ENCODE results near the gene PPM1H.
"Not testable (repeated sequence)": the region's sequence is repeated elsewhere in the genome, so short reads cannot be mapped to it uniquely, and the experiment has no call there.

PPM1H gene

DNA sequence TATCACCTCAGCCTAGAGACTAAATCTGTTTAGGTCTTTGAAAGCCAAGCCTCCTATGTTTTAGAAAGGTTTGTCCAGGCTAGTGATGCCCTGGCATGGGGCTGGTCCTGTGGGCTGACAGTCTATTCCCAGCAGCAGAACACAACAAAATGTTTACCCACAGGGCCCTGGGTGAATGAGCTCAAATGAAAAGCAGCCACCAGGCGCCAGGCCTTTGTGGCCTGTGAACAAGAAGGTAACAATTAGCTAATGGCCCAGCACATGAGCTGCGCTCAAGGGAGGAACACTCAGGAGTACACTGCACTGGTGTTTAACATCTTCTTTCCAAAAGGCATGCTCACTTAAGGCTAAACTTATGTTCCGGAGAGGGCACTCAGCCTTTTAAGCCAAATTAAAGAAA lies 266.2 kb downstream of the PPM1H start:
- DNase-seq = no peak

DNA sequence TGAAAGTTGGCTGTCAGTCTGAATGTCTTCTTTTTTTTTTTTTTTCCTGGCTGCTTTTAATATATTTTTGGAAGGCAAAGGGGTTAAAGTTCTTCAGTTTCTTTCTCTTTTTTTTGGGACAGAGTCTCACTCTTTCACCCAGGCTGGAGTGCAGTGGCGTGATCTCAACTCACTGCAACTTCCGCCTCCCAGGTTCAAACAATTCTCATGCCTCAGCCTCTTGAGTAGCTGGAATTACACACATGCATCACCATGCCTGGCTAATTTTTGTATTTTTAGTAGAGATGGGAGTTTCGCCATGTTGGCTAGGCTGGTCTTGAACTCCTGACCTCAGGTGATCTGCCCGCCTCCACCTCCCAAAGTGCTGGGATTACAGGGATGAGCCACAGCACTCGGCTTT lies 270.0 kb downstream of the PPM1H start:
- DNase-seq = not testable (repeated sequence)

DNA sequence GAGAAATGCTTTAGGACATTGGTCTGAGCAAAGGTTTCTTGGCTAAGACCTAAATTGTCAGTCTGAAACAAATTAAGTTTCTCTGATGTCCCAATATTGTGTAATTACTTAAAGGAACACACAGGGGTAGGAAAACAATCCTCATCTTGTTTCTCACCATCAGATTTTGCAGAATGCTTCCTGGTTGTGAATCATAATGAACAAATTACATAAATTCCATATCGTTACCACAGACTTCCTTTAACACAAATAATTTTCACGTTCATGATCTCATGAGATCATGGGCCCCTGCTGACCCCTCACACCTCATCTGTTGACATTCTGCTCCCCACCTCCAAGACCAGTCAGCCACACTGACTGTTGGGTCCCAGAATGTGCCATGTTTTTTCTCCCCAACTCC lies 274.2 kb downstream of the PPM1H start:
- no peak for DNase-seq

DNA sequence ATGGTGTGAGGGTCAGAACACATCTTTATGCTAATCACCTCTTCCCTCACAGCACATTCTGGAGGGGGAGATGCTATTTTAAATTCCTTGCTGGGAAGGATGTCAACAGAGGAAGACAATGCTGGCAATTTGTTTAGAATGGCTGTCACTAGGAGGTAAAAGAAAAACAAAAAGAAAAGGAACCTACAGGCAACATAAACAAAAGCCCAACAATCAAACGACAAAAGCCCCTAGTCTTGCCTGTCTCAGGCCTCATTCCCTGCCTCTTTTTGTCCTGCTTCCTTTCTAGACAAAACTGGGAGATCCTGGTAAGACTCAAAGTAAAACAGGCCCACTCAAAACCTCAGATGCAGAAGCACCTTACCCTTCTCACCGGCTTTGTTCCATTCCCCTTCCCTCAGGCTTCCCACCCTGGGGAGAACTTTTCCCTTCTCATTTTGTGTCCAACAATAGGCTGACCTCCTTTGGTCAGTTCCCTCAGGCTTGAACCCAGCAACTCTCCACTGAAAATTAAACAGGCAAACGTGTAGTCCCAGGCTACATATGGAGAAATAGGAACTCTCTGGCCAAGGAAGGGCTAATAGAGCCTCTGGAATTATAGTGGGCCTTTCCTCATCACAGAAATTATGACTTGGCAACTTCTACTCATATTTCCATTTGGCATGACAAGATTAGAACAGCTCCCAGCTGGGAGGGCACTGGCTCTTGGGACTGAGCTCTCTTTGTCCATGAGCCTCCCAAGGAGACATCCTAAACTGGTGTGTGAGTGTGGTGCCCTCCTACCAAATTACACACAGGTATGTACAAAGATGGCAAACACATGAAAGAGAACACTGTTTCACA lies 275.3 kb downstream of the PPM1H start:
- no peak for DNase-seq

DNA sequence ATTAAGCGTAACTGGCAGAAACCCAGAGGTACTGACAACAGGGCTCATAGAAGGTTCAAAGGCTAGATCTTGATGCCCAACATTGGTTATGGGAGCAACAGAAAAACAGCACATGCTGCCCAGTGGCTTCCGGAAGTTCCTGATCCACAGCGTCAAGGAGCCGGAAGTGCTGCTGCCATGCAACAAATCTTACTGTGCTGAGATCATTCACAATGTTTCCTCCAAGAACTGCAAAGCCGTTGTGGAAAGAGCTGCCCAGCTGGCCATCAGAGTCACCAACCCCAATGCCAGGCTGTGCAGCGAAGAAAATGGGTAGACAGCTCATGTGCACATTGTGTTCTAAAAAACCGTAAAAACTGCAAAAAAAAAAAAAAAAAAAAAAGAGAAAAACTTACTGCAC lies 276.0 kb downstream of the PPM1H start:
- DNase-seq = no peak

DNA sequence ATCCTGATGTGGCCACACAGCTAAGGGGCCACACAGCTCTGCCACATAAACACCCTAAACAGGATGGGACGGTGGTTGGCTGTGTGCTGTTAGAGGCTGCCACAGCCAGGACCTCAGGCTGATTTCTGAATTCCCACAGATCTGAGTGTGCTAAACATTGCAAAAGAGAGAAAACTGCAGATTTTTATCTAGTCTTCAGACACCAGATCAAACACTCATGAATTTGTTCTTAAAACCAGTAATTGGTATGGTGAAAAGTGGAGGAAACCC lies 277.7 kb downstream of the PPM1H start:
- DNase-seq = no peak

DNA sequence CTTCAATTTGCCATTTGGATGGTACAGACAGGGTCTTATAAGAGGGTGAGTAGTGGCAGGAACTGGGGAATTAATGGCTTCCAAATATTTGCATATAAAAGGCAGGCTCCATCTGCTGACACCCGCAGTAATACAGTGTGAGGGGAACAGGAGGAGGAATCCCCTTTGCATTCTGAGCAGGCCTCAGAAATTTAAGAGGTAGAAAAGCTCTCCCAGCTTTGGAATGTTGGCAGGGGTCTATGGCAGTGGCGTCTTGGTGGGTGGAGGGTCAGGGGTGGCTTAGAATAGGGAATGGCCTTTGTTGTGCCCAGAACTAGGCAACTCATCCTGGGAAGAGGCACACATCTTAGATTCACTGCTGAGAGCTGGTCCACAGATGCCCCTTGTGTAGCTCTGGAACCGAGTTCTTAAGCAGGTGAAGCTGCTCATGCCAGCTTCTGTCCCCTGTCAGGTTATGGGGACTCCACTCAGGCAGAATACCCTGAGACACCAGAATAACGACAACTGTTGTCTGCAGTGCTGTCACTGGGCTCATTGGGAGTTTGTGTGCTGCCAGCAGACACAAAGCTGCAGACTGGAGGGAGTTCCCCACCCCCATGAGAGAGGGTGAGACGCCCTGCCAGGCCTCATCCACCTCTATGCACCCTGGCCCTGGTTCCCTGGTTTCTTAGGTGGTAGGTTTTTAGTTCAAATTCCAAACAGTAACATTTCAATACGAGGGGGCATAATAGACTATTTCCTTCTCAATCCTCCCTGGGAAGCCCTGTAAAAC lies 278.2 kb downstream of the PPM1H start:
- no peak for DNase-seq

DNA sequence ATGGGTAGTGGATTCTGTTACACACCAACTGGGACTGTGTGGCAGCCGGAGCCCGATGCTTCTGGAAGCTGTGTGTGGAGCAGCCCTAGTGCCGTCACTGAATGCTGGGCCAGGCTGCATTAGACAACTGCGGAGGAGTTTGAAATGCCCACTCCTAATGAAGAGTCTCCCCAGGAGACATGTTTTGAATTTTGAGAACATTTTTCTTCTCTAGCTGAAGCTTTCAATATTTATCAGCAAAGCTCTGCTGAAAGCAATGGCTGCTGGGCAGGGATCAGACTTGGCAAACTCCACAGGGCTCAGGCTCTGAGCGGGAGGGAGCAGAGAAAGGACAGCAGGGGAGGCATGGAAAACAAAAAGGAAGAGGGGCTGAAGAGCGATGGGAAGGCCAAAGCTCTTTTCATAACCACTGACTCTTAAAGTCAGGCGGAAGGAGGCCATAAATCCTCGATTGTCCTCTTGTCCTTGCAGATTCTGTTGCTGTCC lies 279.2 kb downstream of the PPM1H start:
- no peak for DNase-seq

DNA sequence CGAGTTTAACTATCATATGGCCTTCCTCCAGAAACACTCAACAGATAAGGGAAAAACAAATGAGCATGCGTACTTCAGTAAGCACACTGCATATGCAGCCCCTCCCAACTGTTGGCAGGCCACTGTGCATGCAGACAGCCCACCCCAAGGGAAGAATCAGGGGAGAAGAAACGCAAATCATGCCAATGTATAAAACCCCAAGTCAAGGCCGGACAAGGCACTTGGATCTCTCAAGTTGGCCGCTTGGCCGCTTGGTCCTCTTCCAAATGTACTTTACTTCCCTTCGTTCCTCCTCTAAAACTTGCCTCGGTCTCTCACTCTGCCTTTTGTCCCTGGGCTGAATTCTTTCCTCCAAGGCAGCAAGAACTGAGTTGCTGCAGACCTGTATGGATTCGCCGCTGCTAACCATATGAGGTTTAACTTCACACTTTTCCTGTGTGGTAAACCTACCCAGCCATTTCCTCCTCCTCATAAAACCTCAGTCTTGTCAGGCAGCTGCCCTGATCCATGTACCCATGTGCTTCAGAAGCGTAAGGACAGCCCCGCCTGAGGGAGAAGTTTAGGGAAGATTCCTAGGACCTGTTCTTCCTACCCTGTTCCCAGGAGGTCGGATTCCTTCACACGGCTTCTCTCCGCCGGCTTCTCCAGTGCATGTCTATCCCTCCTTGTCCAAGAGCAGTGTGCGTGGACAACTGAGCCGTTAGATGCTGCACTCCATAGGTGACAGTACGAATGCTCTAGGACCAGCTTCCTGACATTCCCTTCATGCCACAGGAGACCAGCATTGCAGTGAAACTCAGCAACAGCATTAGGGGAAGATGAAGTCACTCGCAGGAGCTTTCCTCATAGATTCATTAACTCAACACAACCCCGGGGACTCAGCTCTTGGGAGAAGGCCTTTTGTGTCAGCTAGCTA lies 280.4 kb downstream of the PPM1H start:
- no peak for DNase-seq

DNA sequence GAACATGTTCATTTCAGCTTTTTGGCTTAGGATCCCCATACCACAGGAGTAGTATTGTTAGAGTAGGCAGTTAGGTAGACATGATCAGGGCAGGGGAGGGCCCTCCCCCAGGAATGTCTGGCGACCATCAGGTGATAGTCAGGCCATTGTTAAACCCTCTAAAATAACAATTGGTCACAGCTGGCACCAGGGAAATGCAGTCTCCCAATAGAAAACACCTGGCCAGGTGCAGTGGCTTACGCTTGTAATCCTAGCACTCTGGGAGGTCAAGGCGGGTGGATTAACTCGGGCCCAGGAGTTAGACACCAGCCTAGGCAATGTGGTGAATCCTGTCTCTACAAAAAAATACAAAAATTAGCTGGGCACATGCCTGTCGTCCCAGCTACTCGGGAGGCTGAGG lies 281.2 kb downstream of the PPM1H start:
- DNase-seq = no peak

DNA sequence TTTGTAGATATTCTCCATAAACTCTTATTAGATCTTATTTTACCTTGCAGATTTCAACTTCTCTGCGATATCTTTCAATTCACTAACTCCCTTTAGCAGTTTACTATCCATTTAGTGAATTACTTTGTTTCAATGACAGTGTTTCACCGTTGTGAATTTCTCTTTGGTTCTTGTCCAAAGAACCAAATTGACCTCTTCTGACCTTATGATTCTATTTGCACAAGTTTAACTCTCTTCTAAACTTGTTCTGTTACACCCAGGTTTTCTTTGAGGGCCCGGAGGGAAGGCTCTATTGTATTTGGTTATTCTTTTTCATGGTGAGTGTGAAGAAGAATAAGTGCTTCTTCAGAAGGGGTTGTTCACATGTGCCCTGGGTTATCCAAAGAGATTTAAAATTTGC lies 281.6 kb downstream of the PPM1H start:
- DNase-seq = no peak

DNA sequence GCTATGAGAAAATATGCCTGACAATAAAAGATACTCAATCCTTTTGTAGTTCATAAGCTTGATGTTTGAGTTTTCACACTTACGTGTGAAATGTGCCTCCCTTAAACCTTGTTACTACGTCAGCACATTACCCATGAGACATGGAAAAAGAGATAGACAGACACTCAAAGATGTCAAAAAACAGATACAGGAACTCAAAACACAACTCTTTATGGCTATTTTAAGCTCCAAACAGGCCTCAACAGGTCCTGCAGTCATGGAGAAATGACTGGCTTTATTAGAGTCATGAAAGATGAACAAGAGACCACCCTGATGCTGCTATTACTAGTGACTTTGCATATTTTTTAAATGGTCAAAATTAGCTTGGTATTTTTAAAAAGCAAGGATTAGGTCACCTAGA lies 283.8 kb downstream of the PPM1H start:
- no peak for DNase-seq

DNA sequence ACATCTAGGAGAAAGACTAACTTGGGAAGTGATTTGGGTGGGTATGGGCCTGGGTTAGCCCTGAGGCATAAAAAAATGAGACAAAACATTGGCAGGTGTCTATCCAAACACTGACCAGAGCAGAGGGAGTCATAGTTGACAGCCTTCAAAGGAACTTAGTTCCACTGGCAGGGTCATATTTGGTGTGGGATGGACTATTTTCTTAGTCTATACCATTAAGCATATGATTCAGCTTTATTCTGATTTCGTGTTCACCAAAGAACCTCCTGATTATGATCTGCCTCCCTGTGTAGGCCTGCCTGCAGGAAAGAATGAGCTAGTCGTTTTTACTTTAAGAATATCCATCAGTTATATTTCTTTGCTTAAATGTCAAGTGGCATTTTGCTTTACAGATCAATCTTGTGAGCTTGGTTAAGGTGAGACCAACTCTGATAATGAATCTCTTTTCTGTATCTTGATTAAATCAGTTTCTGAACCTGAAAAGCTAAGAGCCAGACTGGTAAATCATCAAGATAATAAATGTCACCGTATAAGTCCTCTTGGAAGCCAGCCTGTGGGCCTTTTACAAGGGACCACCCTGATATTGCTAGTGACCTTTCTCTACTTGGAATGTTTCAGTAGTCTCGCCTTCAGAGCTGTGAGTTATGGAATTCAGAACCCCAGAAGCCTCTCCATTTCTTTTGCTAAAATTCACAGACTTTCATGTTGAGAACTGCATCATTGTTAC lies 285.4 kb downstream of the PPM1H start:
- DNase-seq = no peak

DNA sequence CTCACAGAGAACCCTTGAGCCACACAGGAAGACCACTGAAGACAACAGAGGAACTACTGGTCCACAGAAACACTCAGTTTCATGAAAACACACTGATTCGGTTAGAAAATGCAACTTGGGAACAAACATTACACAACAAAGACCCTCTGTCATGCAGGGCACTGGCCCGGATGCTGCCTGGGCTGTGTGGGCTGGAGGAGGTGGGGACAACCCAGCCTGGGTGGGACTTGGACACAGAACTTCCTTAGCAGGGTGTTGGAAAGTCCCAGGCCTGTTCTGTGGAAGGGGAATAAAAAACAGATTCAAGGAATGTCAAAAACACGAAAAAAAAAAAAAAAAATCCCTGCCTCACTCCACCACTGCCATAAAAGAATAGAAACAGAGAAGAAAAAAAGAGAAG lies 287.4 kb downstream of the PPM1H start:
- DNase-seq = no peak

DNA sequence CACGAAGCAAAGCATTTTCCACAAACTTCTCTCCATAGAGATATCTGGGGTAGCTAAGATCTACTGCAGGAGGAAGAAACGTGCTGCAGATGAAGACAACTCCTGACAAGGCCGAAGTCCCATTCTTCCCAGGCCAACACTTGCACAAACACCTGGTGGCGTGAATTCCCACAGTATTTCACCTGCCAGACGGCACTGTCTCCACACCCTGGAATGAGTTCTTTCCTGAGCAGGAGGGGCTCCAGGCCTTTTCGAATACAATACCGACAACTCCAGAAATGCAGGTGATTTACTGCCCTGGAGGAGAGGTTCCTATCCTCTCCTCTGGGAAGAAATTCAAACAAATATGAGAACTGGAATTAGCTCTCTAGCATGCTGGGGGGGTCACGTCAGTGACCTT lies 288.4 kb downstream of the PPM1H start:
- DNase-seq = no peak

DNA sequence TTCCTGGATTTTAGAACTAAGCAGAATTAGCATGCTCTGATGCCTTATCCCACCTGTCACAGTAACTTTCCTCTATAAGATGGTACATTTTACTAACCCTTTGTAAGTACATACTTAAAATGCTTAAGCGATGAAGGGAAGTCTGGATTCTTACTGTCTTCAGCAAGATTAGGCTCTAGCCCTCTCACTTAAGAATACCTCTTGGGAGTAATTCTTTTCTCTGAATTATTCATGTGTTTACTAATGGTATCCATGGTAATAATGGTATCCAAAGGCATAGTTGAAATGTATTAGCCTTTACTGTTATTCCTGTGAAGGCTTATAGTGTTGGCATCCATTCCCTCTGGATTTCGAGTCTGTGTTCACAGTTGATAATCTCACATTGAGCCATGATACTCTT lies 291.5 kb downstream of the PPM1H start:
- no peak for DNase-seq

DNA sequence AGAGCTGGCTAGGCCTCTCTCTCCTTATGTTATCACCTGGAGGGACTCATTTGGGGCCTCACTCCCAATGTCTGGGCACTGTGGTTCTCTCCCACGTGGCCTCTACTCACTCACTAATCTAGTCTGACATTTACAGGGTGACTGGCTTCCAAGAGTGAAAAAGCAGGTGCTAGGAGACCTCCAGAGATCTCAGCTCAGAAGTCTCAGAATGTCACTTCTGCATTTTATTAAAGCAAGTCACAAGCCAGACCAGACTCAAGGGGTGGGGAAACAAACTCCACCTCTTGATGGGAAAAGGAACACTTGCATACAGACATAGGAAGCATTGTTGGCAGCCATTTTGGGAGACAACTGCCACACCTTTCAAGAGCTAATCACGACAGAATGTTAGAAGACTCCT lies 292.5 kb downstream of the PPM1H start:
- DNase-seq = no peak

DNA sequence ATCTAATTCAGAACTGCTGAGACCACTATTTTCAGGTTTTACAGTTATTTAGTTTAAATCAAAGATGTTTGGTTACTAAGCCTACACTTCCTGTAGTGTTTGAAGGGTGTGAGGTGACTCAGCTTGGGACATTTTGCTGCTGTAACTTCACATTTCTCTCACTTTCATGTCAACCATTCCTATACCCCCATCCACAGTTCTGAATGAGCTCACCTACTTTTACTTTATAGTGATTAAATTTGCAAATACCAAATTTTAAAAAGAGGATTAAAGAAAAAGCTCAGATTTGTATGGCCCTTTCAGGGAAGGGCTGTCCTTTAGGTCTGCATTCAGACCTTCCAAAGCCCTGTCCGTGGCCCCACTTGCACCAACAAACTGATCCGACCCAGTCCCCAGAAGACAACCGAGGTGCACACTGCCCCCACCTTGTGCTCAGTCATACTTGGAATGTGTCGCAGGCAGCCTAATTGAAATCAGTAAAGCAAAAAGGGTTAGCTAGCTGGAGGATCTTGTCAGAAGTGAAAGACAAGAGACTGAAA lies 294.0 kb downstream of the PPM1H start:
- no peak for DNase-seq

DNA sequence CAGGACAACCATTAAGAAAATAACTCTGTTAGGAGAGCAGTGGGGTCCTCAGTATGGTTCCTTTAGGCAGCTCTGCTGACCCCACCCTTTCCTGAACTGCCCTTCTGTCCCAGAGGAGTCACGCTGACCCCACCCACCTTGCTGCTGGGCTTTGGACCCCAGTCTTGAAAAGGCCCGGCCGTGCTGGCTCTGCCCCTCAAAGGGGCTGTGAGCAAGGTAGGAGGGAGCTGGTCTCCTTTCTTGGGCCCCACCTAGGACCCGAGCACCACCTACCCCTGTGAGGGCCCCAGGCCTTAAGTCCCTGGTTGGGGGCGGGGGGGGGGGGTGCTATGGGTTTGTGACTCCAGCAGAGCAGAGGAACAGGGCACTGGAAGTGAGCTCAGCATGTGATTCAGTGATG lies 297.3 kb downstream of the PPM1H start:
- no peak for DNase-seq

DNA sequence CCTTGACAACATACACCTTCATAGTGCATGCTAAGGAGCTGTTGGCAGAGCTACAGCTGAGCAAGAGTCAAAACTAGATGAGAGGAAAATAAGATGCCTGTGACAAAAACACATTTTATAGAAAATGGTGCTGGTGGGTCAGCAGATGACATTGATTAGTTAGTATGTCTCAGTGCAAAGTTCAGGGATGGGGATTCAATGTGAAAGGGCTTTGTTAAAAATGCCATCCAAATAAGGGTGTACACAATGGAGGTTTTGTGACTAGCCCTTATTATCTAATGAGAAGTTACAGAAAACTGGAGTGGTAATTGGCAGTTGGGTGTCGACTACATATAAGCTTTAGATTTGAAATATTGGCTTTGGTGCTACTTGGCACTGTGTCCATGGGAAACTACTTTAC lies 299.3 kb downstream of the PPM1H start:
- DNase-seq = no peak

DNA sequence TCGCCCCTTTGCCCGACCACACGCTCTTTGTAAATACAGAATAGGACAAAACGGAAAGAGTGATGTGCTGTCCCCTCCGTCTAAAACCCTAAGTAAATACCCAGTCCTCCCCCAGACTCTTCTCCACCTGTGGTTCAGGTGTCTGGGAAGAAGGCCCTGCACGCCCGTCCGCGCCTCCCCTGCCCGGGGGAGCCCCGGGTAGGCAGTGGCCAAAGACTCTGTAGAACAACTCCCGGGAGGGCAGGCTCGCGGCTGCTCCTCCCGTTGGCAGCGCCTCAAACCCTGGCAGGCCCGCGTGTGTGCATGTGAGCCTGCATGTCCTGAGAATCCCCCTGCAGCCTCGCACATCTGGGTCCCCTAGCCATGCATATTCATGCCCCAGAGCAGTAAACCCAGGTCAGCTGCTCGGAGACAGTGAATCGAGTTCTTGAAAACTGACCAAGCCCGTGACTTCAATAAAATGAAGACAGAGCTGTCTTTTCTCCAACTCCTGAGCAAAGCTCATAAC lies 302.5 kb downstream of the PPM1H start:
- DNase-seq = no peak

Measured in DMS79 (cell line).